ENCODE measurements around the gene VIT. TPM values are rescaled to one million over a fixed set of nuclear protein-coding genes. Genes with fewer than 3 reads are reported as not detected.

VIT gene
- total and polyA plus RNA-seq, 10 donors, result 0.05 to 0.74 (median 0.38) TPM; not detected in 6

DNA sequence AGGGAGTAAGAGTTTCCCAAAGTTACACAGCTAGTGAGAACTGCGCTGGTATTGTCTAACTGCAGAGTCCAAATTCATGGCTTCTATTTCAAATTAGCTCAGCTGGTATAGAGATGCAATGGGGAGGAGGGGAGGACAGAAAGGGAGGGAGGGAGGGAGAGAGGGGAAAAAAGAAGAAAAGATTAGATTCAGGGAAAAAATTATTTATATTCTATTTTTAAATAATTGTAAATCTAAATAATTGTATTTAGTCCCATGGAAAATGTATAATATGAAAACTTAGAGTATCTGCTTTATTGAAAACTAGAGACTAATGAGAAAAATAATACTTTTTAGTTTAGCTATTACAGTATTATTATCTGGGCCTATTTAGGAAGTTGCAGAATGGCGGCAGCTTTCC lies 37.3 kb upstream of the VIT start:
- TF ChIP-seq POLR2A (IDR thresholded peaks at IDR 0.05) (no peak), POLR2AphosphoS5 (IDR thresholded peaks at IDR 0.05) (no peak)
- TF ChIP-seq, protein P1, sequence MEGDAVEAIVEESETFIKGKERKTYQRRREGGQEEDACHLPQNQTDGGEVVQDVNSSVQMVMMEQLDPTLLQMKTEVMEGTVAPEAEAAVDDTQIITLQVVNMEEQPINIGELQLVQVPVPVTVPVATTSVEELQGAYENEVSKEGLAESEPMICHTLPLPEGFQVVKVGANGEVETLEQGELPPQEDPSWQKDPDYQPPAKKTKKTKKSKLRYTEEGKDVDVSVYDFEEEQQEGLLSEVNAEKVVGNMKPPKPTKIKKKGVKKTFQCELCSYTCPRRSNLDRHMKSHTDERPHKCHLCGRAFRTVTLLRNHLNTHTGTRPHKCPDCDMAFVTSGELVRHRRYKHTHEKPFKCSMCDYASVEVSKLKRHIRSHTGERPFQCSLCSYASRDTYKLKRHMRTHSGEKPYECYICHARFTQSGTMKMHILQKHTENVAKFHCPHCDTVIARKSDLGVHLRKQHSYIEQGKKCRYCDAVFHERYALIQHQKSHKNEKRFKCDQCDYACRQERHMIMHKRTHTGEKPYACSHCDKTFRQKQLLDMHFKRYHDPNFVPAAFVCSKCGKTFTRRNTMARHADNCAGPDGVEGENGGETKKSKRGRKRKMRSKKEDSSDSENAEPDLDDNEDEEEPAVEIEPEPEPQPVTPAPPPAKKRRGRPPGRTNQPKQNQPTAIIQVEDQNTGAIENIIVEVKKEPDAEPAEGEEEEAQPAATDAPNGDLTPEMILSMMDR (IDR thresholded peaks at IDR 0.05 in 8 of 11, conservative IDR thresholded peaks at IDR 0.05 in 3 of 11), result no peak
- Histone ChIP-seq H3K36me3 (no peaks in the 10 kb centered on the region), H3K4me3 (no peak overlapping the region), H3K27me3 (replicated peaks in 1 of 7) (no peaks in the 10 kb centered on the region), H3K9me3 (no peaks in the 10 kb centered on the region), H3K27ac (no peak overlapping the region), H3K4me1 (no peaks in the 10 kb centered on the region)
- intact Hi-C loops (cut with DNase I; ENCODE audit: low total_unique reads), result no loop called here
- 69 to 100% (median 97%) methylated on average over 2 of the region's 2 CpGs for WGBS, 5 donors
- no peak for DNase-seq

DNA sequence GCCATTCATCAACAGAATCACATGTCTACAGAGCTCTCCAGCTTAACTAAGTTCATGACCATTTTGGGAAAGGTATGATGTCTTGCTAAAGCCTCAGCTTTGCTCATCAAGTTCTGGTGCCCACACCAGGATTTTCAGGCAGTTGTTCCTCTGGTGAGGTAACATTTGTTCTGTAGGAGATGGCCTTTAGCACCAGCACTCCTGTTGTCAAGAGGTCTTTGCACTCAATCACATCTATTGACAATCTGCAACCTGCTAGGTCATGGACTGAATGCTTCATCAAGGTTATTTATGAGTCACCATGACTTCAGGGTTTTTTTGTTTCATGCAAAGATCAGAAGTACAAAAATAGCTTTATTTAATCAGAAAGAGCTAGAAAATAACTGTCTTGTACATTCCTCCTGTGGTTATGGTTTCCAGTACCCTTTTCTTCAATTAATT lies 36.6 kb upstream of the VIT start:
- no peak overlapping the region for H3K4me3 ChIP-seq
- H3K36me3 ChIP-seq, result no peaks in the 10 kb centered on the region
- no peak overlapping the region for H3K27ac ChIP-seq
- intact Hi-C loops (cut with DNase I; ENCODE audit: low total_unique reads), result loop anchor here (10.0 kb wide), 1 partner anchor 315 kb away; no protein-coding TSS in a partner anchor
- no peaks in the 10 kb centered on the region for H3K9me3 ChIP-seq
- no peaks in the 10 kb centered on the region for H3K4me1 ChIP-seq
- TF ChIP-seq, protein P1 (IDR thresholded peaks at IDR 0.05 in 8 of 11, conservative IDR thresholded peaks at IDR 0.05 in 3 of 11), result no peak
- TF ChIP-seq POLR2A (IDR thresholded peaks at IDR 0.05) (no peak), POLR2AphosphoS5 (IDR thresholded peaks at IDR 0.05) (no peak)
- no peak for DNase-seq
- H3K27me3 ChIP-seq (replicated peaks in 1 of 7), result peaks cover 0 to 6% (median 0%) of the 10 kb centered on the region in 7 donors

DNA sequence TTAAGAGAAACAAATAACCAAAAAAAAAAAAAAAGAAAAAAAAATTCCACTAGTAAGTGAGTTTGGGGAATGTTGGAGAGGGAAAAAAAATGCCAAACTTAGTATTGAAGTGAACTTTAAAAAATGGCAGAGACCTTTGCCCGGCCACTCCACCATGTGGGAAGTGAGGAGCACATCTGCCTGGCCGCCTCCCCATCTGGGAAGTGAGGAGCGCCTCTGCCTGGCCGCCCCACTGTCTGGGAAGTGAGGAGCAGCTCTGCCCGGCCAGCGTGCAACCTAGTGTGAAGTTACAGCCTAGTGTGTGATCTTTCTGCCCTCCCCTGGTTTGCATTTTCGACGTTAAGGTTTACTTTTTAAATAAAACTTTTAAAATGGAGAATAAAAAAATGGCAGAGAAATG lies 33.9 kb upstream of the VIT start:
- no peak overlapping the region for H3K27ac ChIP-seq
- H3K4me3 ChIP-seq, result no peak overlapping the region
- H3K27me3 ChIP-seq (replicated peaks in 1 of 7), result peaks cover 0 to 18% (median 0%) of the 10 kb centered on the region in 7 donors
- intact Hi-C loops (cut with DNase I; ENCODE audit: low total_unique reads), result loop anchor here (10.0 kb wide), 1 partner anchor 318 kb away; no protein-coding TSS in a partner anchor
- no peaks in the 10 kb centered on the region for H3K4me1 ChIP-seq
- no peaks in the 10 kb centered on the region for H3K36me3 ChIP-seq
- 87 to 90% (median 88%) methylated on average over 8 of the region's 8 CpGs for WGBS, 5 donors
- H3K9me3 ChIP-seq, result no peaks in the 10 kb centered on the region
- DNase-seq, result no peak
- TF ChIP-seq POLR2AphosphoS5 (IDR thresholded peaks at IDR 0.05) (no peak), POLR2A (IDR thresholded peaks at IDR 0.05) (no peak)
- TF ChIP-seq, protein P1 (IDR thresholded peaks at IDR 0.05 in 8 of 11, conservative IDR thresholded peaks at IDR 0.05 in 3 of 11), result no peak

DNA sequence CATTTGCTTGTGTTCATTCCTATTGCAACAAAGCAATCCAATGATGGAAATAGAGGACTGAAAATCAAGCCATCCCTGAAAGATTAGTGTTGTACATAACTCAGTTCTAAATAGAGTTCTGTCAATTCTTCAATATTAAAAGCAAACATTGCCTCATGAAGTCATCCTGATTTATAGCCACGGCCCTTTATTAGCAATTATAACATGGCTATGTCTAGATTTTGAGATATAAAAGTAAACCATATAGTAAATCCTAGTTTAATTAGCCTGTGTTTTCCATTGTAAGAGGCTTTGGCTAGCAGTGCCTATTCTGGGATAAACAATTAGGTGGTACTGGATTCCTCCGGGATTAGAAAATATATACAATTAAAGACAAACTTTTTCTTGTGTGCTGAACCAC lies 33.2 kb upstream of the VIT start:
- intact Hi-C loops (cut with DNase I; ENCODE audit: low total_unique reads), result loop anchor here (10.0 kb wide), 1 partner anchor 318 kb away; no protein-coding TSS in a partner anchor
- WGBS, 5 donors, result 82 to 92% (median 89%) methylated on average over 2 of the region's 2 CpGs
- H3K4me3 ChIP-seq, result no peak overlapping the region

More for the DNA sequence above, 33.2 kb upstream of the VIT start:
- no peak overlapping the region for H3K27ac ChIP-seq
- peaks cover 0 to 18% (median 0%) of the 10 kb centered on the region in 7 donors for H3K27me3 ChIP-seq (replicated peaks in 1 of 7)
- no peaks in the 10 kb centered on the region for H3K9me3 ChIP-seq
- TF ChIP-seq POLR2AphosphoS5 (IDR thresholded peaks at IDR 0.05), result no peak
- TF ChIP-seq, protein P1 (IDR thresholded peaks at IDR 0.05 in 8 of 11, conservative IDR thresholded peaks at IDR 0.05 in 3 of 11), result no peak
- no peak for TF ChIP-seq POLR2A (IDR thresholded peaks at IDR 0.05)
- DNase-seq, result no peak
- no peaks in the 10 kb centered on the region for H3K4me1 ChIP-seq
- no peaks in the 10 kb centered on the region for H3K36me3 ChIP-seq

Measured in spleen (tissue), 11 donors.